ENCODE results near the gene PTH.

Gene PTH

GRCh38 chr11:13495929-13496328 is at the start of gene PTH:
TSS of gene PTH (minus strand) at chr11:13495997. CDS start at chr11:13492855, 3,142 bp downstream.
- no peak for DNase-seq (ENCODE audit: low read depth)

- no peak for DNase-seq (ENCODE audit: low read depth)
These were observed 42.2 kb upstream of the PTH start for GRCh38 chr11:13538044-13538443.

- DNase-seq (ENCODE audit: low read depth), result no peak
These were observed 40.0 kb upstream of the PTH start for GRCh38 chr11:13535819-13536218.

- no peak for DNase-seq (ENCODE audit: low read depth)
These were observed 38.6 kb upstream of the PTH start for GRCh38 chr11:13534358-13534757.

- DNase-seq (ENCODE audit: low read depth), result no peak
These were observed 29.5 kb upstream of the PTH start for GRCh38 chr11:13525257-13525656.

- no peak for DNase-seq (ENCODE audit: low read depth)
These were observed 7.6 kb upstream of the PTH start for GRCh38 chr11:13503393-13503792.

- DNase-seq (ENCODE audit: low read depth), result no peak
These were observed 6.7 kb upstream of the PTH start for GRCh38 chr11:13502492-13502891.

GRCh38 chr11:13494051-13494450 is 1.7 kb downstream of the PTH start:
- DNase-seq (ENCODE audit: low read depth), result no peak

- no peak for DNase-seq (ENCODE audit: low read depth)
These were observed 8.2 kb downstream of the PTH start for GRCh38 chr11:13487661-13488030.

GRCh38 chr11:13486926-13487660 is 8.7 kb downstream of the PTH start:
- peak; percentile 44 for DNase-seq (ENCODE audit: low read depth)

- DNase-seq (ENCODE audit: low read depth), result no peak
These were observed 15.6 kb downstream of the PTH start for GRCh38 chr11:13480198-13480597.

GRCh38 chr11:13479688-13480087 is 16.1 kb downstream of the PTH start:
- no peak for DNase-seq (ENCODE audit: low read depth)

GRCh38 chr11:13475091-13475490 is 20.7 kb downstream of the PTH start:
- DNase-seq (ENCODE audit: low read depth), result no peak

GRCh38 chr11:13473013-13473722 is 22.6 kb downstream of the PTH start:
- DNase-seq (ENCODE audit: low read depth), result no peak

GRCh38 chr11:13468750-13469149 is 27.0 kb downstream of the PTH start:
- DNase-seq (ENCODE audit: low read depth), result no peak

- DNase-seq (ENCODE audit: low read depth), result no peak
These were observed 29.9 kb downstream of the PTH start for GRCh38 chr11:13465909-13466371.

- no peak for DNase-seq (ENCODE audit: low read depth)
These were observed 32.0 kb downstream of the PTH start for GRCh38 chr11:13463779-13464290.

- peak; percentile 87 for DNase-seq (ENCODE audit: low read depth)
These were observed 32.7 kb downstream of the PTH start, which contains the start of gene BTBD10 for GRCh38 chr11:13462901-13463778. TSS of gene BTBD10 (minus strand) at chr11:13463222. CDS start at chr11:13445124, 18,098 bp downstream.

- peak; percentile 40 for DNase-seq (ENCODE audit: low read depth)
These were observed 33.4 kb downstream of the PTH start for GRCh38 chr11:13462311-13462900.

- no peak for DNase-seq (ENCODE audit: low read depth)
These were observed 34.5 kb downstream of the PTH start for GRCh38 chr11:13461291-13461690.

- no peak for DNase-seq (ENCODE audit: low read depth)
These were observed 44.9 kb downstream of the PTH start for GRCh38 chr11:13450832-13451397.

Measured in activated T-helper 1 cell treated with Interleukin-2 at 50 U/mL for 16 hours (primary cell).